ENCODE results near the gene HCN1.

HCN1 gene

DNA sequence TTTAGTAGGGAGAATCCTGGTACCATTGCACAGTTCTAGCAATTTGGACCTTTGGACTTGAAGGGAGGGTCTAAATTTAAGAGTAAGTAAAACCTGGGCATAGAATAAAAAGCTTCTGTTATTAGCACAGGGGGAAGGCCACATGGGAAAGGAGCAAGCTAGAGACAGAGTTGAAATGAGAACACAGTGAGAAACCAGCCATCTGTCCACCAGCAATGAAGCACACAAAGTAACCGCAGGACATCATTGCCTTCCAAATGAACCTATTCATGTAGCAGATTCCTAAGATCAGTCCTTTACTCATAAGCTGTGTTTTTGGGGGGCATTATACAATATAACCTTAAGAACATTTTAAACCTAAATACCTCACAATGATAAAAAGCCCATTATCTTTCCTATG lies 407.4 kb downstream of the HCN1 start:
- no peak for DNase-seq (ENCODE audit: low read depth)

- DNase-seq (ENCODE audit: low read depth) = no peak
Measured at GRCh38 chr5:45284436-45284835, 411.7 kb downstream of the HCN1 start.

DNA sequence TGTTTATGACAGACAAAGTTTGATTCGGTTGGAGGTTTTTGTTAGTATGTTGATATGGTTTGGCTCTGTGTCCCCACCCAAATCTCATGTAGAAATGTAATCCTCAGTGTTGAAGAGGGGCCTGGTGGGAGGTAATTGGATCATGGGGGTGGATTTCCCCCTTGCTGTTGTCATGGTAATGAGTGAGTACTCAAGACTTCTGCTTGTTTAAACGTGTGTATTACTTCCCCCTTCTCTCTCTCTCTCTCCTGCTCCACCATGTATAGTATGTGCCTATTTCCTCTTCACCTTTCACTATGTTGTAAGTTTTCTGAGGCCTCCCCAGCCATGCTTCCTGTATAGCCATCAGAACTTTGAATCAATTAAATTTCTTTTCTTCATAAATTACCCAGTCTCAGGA lies 415.1 kb downstream of the HCN1 start:
- no peak for DNase-seq (ENCODE audit: low read depth)

- no peak for DNase-seq (ENCODE audit: low read depth)
Measured at GRCh38 chr5:45279109-45279508, 417.1 kb downstream of the HCN1 start.

GRCh38 chr5:45277860-45278259 lies 418.3 kb downstream of the HCN1 start:
- no peak for DNase-seq (ENCODE audit: low read depth)

DNA sequence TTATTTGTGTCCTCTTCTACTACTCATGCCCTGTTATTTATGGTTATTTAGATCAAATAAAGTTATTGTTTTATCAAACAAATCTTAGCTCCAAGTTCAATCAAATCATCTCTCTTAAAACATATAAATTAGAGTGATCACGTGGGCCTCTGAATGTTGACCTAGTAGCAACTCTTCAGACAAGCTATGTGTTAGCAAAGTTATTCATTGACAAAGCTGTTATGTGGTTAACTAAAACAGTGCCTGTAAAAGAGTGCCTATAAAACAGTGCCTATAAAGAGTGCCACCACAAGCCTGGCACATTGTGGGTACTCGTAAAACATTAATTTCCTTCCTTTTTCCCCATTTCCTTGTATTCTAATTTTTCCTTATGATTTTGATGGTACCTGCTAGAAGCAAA lies 421.9 kb downstream of the HCN1 start:
- no peak for DNase-seq (ENCODE audit: low read depth)

- DNase-seq (ENCODE audit: low read depth) = no peak
Measured at GRCh38 chr5:45271626-45272025, 424.6 kb downstream of the HCN1 start.

GRCh38 chr5:45264447-45264846 lies 431.7 kb downstream of the HCN1 start:
- DNase-seq (ENCODE audit: low read depth) = no peak

DNA sequence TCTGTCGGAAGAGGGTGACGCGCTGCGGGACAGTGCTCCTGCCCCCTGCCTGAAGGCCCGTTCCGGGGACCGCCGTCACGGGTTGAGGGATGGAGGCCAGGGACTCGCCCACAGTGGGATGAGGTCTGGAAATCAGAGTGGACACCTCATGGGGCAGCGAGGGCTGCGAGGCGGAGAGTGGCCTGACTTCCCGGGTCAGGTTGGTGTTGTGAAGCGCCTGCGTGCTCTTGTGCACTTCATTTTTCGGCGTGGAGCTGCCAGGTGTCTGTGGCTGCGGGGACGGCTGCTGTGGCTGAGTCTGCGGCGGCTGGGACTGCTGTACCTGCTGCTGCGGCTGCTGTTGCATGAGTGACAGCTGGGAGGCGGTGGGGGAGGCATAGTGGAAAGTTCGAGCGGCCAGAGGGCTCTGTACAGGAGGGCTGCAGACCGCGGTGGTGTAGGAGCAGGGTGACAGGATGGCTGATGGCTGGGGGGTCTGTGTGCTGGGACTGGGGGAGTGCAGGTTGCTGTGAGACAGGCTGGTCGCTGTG lies 434.1 kb downstream of the HCN1 start:
- DNase-seq (ENCODE audit: low read depth) = no peak

GRCh38 chr5:45261125-45261524 lies 435.1 kb downstream of the HCN1 start:
- DNase-seq (ENCODE audit: low read depth) = no peak

GRCh38 chr5:45260292-45260691 lies 435.9 kb downstream of the HCN1 start:
- no peak for DNase-seq (ENCODE audit: low read depth)

- DNase-seq (ENCODE audit: low read depth) = no peak
Measured at GRCh38 chr5:45252978-45253377, 443.2 kb downstream of the HCN1 start.

GRCh38 chr5:45252541-45252940 lies 443.6 kb downstream of the HCN1 start:
- DNase-seq (ENCODE audit: low read depth) = no peak

GRCh38 chr5:45225571-45226031 lies 470.6 kb downstream of the HCN1 start:
- DNase-seq (ENCODE audit: low read depth) = no peak

DNA sequence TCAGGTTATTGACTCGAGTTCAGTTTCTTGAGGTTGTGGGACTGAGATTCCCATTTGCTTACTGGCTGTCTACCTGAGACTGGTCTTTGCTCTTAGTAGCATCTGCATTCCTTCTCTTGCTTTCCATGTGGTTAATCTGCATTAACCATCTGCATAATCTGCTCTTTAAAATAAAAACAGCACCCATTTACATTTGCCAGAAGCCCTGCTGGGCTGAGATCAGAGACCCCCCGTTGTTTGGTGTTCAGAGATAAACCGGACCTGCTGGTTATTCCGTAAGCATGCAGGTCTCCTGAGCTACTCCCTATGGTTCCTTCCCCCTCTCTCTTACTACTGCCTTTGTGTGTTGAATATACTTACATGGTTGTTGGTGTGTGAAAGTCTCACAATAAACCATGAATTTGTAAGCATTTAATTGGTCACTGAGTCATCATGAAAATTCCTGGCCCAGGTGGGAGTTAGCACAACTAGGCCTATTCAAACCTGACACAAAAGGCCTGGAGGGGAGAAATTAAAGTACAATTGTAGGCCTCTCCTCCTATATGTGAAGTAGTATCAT lies 490.7 kb downstream of the HCN1 start:
- DNase-seq (ENCODE audit: low read depth) = no peak

Data from stromal cell of bone marrow (primary cell).